AG04450 (cell line): ENCODE measurements around the gene UBL4B. TPM values are rescaled to one million over a fixed set of nuclear protein-coding genes. Genes with fewer than 3 reads are reported as not detected.

Experiments
- CTCF ChIA-PET: fragments of 300-600, 350-600 bp; formaldehyde crosslinking; extraction: SDS; loops from one replicate; lab custom pipeline; 2022; ENCODE audit warnings: antibody characterized with exemption, inconsistent platforms; lab: Charles Lee
- POLR2A ChIA-PET: fragments of 350-600 bp; formaldehyde crosslinking; extraction: SDS; loops from one replicate; lab custom pipeline; 2021; ENCODE audit warnings: antibody characterized with exemption, inconsistent platforms; lab: Yijun Ruan, JAX
- DNase-seq: peaks from one replicate; pipeline ENCODE4 v3.0.0-alpha.2; 2011; ENCODE audit warnings: low read depth, low spot score
- H3K27ac ChIP-seq: one replicate; pipeline ENCODE4 v1.5.1; 2012; ENCODE audit warnings: low read depth, low read length, control low read depth
- H3K27me3 ChIP-seq: one replicate; pipeline ENCODE4 v1.6.0; 2012; ENCODE audit warnings: low read length; ENCODE audit not compliant: control insufficient read depth, insufficient read depth
- H3K4me3 ChIP-seq: 2 replicates; pipeline ENCODE4 v1.5.1; 2011; ENCODE audit warnings: mild to moderate bottlenecking, low read depth, low read length, control low read depth
- H3K9me3 ChIP-seq: 2 replicates; pipeline ENCODE4 v1.5.1; 2012; ENCODE audit warnings: low read length; ENCODE audit not compliant: control insufficient read depth, insufficient read depth
- polyA plus RNA-seq: library from polyadenylated mRNA; depleted of rRNA; stranded (reverse); fragments of >200 nt; gene quantifications from 2 replicates; pipeline ENCODE4 v1.2.3, GENCODE V29; 2011
- TF ChIP-seq, protein P1 (sequence below): IDR thresholded peaks from 2 replicates; pipeline ENCODE4 v1.5.1; 2011; ENCODE audit warnings: low read depth, low read length, control low read depth, inconsistent platforms

UBL4B gene
- polyA plus RNA-seq, 1 experiment: not detected

DNA sequence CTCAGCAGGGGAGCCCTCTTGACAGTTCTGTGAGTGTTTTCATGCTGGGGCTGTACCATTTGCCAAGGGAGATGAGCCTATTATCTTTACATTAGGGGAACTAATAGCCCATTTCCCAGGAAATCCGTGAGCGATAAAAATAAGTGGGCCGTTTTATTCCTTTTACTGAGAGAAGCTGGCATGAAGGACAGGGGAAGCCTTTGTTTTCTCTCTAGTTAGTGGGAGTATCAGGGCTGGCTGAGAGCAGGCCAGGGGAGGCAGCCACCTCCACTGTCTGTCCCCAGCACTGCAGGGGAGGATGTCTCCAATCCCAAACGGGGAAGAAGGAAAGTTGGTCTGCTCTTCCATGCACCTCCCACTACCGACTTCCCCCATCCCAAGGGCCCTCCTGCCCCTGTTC lies 2.5 kb downstream of the UBL4B start:
- ChIA-PET POLR2A (no interaction called here), CTCF (interaction anchor here (0.9 to 4.6 kb wide), 4 partner anchors 10 to 85 kb away, joined by 3 to 37 read pairs (median 4); no protein-coding TSS in a partner anchor)
- DNase-seq: no peak
- no peak overlapping the region for H3K4me3 ChIP-seq
- H3K27ac ChIP-seq: no peak overlapping the region
- H3K27me3 ChIP-seq: peaks cover 48% of the 10 kb centered on the region
- TF ChIP-seq, protein P1, sequence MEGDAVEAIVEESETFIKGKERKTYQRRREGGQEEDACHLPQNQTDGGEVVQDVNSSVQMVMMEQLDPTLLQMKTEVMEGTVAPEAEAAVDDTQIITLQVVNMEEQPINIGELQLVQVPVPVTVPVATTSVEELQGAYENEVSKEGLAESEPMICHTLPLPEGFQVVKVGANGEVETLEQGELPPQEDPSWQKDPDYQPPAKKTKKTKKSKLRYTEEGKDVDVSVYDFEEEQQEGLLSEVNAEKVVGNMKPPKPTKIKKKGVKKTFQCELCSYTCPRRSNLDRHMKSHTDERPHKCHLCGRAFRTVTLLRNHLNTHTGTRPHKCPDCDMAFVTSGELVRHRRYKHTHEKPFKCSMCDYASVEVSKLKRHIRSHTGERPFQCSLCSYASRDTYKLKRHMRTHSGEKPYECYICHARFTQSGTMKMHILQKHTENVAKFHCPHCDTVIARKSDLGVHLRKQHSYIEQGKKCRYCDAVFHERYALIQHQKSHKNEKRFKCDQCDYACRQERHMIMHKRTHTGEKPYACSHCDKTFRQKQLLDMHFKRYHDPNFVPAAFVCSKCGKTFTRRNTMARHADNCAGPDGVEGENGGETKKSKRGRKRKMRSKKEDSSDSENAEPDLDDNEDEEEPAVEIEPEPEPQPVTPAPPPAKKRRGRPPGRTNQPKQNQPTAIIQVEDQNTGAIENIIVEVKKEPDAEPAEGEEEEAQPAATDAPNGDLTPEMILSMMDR: no peak
- H3K9me3 ChIP-seq: no peaks in the 10 kb centered on the region; the same call in 1 of the 2 replicates

DNA sequence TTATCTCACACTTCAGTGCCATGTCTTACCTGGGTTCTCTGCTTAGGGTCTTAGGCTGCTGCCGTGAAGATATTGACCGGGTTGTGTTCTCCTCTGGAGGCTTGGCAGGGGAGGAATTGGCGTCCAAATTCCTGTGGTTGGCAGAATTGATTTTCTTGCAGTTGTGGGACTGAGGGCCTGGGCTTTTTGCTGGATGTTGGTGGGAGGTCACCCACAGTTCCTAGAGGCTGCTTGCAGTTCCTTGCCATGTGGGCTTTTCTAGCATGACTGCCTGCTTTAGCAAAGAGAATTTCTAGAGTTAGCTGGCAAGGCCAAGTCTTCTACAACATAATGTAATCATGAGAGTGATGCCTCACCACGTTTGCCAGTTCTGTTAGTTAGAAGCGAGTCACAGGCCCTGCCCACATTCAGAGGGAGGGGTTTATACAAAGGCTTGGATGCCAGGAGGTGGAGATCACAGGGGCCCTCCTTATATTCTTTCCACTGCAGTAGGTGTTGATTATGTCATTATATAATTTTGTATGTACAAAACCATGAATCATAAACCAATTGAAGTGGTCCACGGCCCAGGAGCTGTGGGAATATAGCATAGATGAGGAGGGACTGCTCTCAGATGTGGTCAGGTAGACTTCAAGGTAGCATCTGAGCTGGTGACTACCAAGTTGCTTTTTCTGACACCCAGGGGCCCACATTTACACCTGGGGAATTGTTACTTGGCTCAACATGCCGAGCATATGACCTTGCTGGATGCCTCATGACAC lies 6.6 kb downstream of the UBL4B start:
- Histone ChIP-seq H3K27me3 (peaks cover 23% of the 10 kb centered on the region), H3K9me3 (peaks cover 6% of the 10 kb centered on the region; the same call in 1 of the 2 replicates), H3K27ac (no peak overlapping the region), H3K4me3 (no peak overlapping the region)
- DNase-seq: no peak
- ChIA-PET POLR2A (no interaction called here), CTCF (interaction anchor here (0.6 to 4.6 kb wide), 4 partner anchors 14 to 37 kb away, joined by 4 to 37 read pairs (median 14); no protein-coding TSS in a partner anchor)
- TF ChIP-seq, protein P1: no peak

DNA sequence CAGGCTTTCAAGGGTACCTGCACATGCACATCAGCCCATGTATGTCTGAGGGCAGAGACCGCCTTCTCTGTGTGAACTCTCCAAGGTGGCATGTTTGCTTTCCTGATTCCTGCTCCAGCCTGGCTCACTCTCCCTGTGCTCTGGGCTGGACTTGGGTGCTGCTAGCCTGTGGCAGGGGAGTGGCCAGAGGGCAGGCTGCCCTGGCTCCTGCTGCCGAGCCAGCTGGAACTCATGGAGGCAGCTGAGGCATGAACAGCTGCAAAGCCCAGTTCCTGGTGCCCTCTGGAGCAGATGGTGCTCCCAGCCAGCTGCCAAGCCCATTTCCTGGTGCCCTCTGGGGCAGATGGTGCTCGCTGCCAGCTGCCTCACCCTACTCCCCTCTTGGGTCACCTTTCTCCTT lies 7.6 kb downstream of the UBL4B start:
- no peak for DNase-seq
- TF ChIP-seq, protein P1: no peak
- H3K27me3 ChIP-seq: peaks cover 15% of the 10 kb centered on the region
- POLR2A ChIA-PET: no interaction called here
- CTCF ChIA-PET: no interaction called here
- H3K4me3 ChIP-seq: no peak overlapping the region
- peaks cover 6% of the 10 kb centered on the region; the same call in 1 of the 2 replicates for H3K9me3 ChIP-seq
- no peak overlapping the region for H3K27ac ChIP-seq

DNA sequence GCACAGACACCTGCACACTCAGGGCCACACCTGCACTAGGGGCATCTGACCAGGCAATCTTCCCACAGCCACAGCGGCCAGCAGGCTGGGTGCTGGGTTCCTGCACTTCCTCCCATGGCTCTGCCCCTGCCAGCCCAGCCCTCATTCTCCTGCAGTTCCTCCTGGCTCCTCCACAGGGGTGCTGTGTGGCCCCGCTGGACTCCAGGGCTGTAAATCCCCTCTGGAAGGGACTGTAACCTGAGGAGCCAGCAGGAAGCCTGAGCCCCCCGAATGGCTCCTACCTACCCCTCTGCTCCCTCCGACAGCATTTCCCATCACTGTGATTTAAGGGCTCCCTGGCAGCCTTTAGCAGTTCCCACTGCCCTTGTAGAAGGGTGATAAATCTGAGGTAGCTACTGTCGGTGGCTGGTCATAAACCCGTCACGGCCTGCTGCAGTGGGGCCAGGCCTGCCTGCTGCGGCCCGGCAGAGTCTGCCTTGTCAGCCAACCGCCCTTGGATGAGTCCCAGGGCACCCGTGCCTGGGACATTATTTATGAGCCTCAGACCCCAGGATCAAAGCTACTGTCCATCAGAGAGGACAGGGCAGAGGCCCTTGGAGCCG lies 8.8 kb downstream of the UBL4B start:
- Histone ChIP-seq H3K27me3 (peaks cover 7% of the 10 kb centered on the region), H3K4me3 (no peak overlapping the region), H3K9me3 (peaks cover 7% of the 10 kb centered on the region), H3K27ac (no peak overlapping the region)
- POLR2A ChIA-PET: no interaction called here
- CTCF ChIA-PET: no interaction called here
- TF ChIP-seq, protein P1: no peak
- no peak for DNase-seq

DNA sequence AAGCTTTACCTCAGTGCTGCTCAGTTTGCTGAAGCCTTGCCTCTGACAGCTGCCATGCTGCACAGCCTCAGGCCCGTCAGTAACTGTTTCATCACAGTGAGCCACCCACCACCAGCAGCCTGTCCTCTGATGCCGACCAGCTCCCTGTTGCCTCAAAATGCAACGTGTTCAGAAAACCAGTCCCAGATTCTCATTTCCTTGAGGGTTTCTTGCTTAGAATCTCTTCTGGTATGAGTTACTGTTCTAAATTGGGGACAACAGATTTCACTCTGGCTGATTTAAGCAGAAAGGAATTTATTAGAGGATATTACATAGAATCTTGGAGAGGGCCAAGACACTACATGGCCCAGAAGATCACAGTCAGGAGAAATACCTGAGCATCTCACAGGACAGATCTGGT lies 11.0 kb downstream of the UBL4B start:
- Histone ChIP-seq H3K27me3 (peaks cover 17% of the 10 kb centered on the region), H3K4me3 (no peak overlapping the region), H3K27ac (no peak overlapping the region), H3K9me3 (peaks cover 11% of the 10 kb centered on the region)
- TF ChIP-seq, protein P1: no peak
- DNase-seq: no peak
- CTCF ChIA-PET: interaction anchor here (0.9 to 2.9 kb wide), 2 partner anchors 18 to 35 kb away, joined by 3 to 10 read pairs; no protein-coding TSS in a partner anchor
- POLR2A ChIA-PET: no interaction called here
